ENCODE data around the gene LCN10. TPM values are rescaled to one million over a fixed set of nuclear protein-coding genes. Genes with fewer than 3 reads are reported as not detected.
"Not testable (repeated sequence)": the region's sequence is repeated elsewhere in the genome, so short reads cannot be mapped to it uniquely, and the experiment has no call there.

The LCN10 gene
- polyA plus RNA-seq, 10 donors = 2.4 to 17.8 (median 8.8) TPM

GRCh38 chr9:136704741-136705140 lies 38.0 kb downstream of the LCN10 start:
- not testable (repeated sequence) for DNase-seq

GRCh38 chr9:136703276-136703860 lies 39.4 kb downstream of the LCN10 start:
- no peak for DNase-seq

- no peak for DNase-seq
Observed at GRCh38 chr9:136701668-136702053, 41.1 kb downstream of the LCN10 start.

GRCh38 chr9:136700959-136701667 lies 41.6 kb downstream of the LCN10 start:
- peak in 1 of 3 donors; percentile 35 for DNase-seq

- DNase-seq = no peak
Observed at GRCh38 chr9:136700304-136700703, 42.4 kb downstream of the LCN10 start.

- DNase-seq = no peak
Observed at GRCh38 chr9:136698635-136699246, 44.0 kb downstream of the LCN10 start.

- no peak for DNase-seq
Observed at GRCh38 chr9:136697821-136698526, 44.8 kb downstream of the LCN10 start.

- DNase-seq = no peak
Observed at GRCh38 chr9:136697146-136697820, 45.5 kb downstream of the LCN10 start.

GRCh38 chr9:136696502-136696901 lies 46.2 kb downstream of the LCN10 start:
- DNase-seq = no peak

GRCh38 chr9:136695955-136696354 lies 46.8 kb downstream of the LCN10 start:
- DNase-seq = peak in 1 of 3 donors; percentile 43

- no peak for DNase-seq
Observed at GRCh38 chr9:136695435-136695895, 47.3 kb downstream of the LCN10 start.

- DNase-seq = no peak
Observed at GRCh38 chr9:136694872-136695247, 47.9 kb downstream of the LCN10 start.

- DNase-seq = no peak
Observed at GRCh38 chr9:136694163-136694871, 48.4 kb downstream of the LCN10 start.

- no peak for DNase-seq
Observed at GRCh38 chr9:136693490-136694162, 49.1 kb downstream of the LCN10 start.

- DNase-seq = no peak
Observed at GRCh38 chr9:136693135-136693489, 49.6 kb downstream of the LCN10 start.

- no peak for DNase-seq
Observed at GRCh38 chr9:136692185-136693134, 50.3 kb downstream of the LCN10 start.

GRCh38 chr9:136691316-136692184 lies 51.2 kb downstream of the LCN10 start:
- DNase-seq = no peak

GRCh38 chr9:136690806-136691261 lies 51.9 kb downstream of the LCN10 start:
- DNase-seq = no peak
